Chondrocyte (in vitro differentiated cells): Measurements from ENCODE around the gene GRB10. TPM values are rescaled to one million over a fixed set of nuclear protein-coding genes. Genes with fewer than 3 reads are reported as not detected.
A peak's percentile ranks its signal among the peaks of the same experiment; 100 is the strongest.

Experiments used
- DNase-seq: peaks from one replicate; pipeline ENCODE4 v3.0.0; 2021; ENCODE audit warnings: mixed read lengths, low spot score
- H3K27ac Mint-ChIP-seq: one replicate; pipeline ENCODE4 v1.8.0; 2021; ENCODE audit warnings: mild to moderate bottlenecking, moderate library complexity, mixed read lengths; ENCODE audit not compliant: unreplicated experiment
- H3K27me3 Mint-ChIP-seq: 2 replicates; pipeline ENCODE4 v1.8.0; 2021; ENCODE audit warnings: low read depth, mixed read lengths
- H3K36me3 Mint-ChIP-seq: 2 replicates; pipeline ENCODE4 v1.8.0; 2021; ENCODE audit warnings: low read depth, mixed read lengths
- H3K4me1 Mint-ChIP-seq: 2 replicates; pipeline ENCODE4 v1.8.0; 2021; ENCODE audit warnings: low read depth, mild to moderate bottlenecking, mixed read lengths
- H3K4me3 Mint-ChIP-seq: one replicate; pipeline ENCODE4 v1.8.0; 2021; ENCODE audit warnings: mild to moderate bottlenecking, moderate library complexity, mixed read lengths; ENCODE audit not compliant: unreplicated experiment
- H3K9me3 Mint-ChIP-seq: 2 replicates; pipeline ENCODE4 v1.8.0; 2021; ENCODE audit warnings: low read depth, mixed read lengths
- CTCF ChIP-seq: fragments of 200-600 bp; sonication (generic); IDR thresholded peaks from 2 replicates; pipeline ENCODE4 v1.5.0; 2021; ENCODE audit warnings: antibody characterized with exemption, mild to moderate bottlenecking, moderate library complexity
- total RNA-seq: library from RNA; stranded (reverse); gene quantifications from 3 replicates; pipeline ENCODE4 v1.2.1, GENCODE V29; 2021

GRB10 gene
- total RNA-seq, 1 donor from 2014 or later: 73.7 TPM

- H3K9me3 Mint-ChIP-seq: no peaks in the 10 kb centered on the region
- H3K27ac Mint-ChIP-seq: no peak overlapping the region
- no peaks in the 10 kb centered on the region for H3K27me3 Mint-ChIP-seq
- TF ChIP-seq CTCF: no peak
- no peaks in the 10 kb centered on the region for H3K36me3 Mint-ChIP-seq
- H3K4me1 Mint-ChIP-seq: peaks cover 17% of the 10 kb centered on the region
- H3K4me3 Mint-ChIP-seq: no peak overlapping the region
- no peak for DNase-seq
These were observed 29.4 kb upstream of the GRB10 start for GRCh38 chr7:50812094-50812493.

- Mint-ChIP-seq H3K36me3 (no peaks in the 10 kb centered on the region), H3K27ac (no peak overlapping the region), H3K9me3 (no peaks in the 10 kb centered on the region), H3K27me3 (no peaks in the 10 kb centered on the region), H3K4me3 (no peak overlapping the region), H3K4me1 (peaks cover 34% of the 10 kb centered on the region)
- DNase-seq: no peak
- no peak for TF ChIP-seq CTCF
These were observed 25.7 kb upstream of the GRB10 start for GRCh38 chr7:50808282-50808888.

GRCh38 chr7:50807026-50807730, 24.5 kb upstream of the GRB10 start:
- peak overlapping the region; percentile 45 for H3K27ac Mint-ChIP-seq
- H3K9me3 Mint-ChIP-seq: no peaks in the 10 kb centered on the region
- TF ChIP-seq CTCF: no peak
- no peaks in the 10 kb centered on the region for H3K27me3 Mint-ChIP-seq
- DNase-seq: no peak
- H3K36me3 Mint-ChIP-seq: no peaks in the 10 kb centered on the region
- no peak overlapping the region for H3K4me3 Mint-ChIP-seq
- peaks cover 23% of the 10 kb centered on the region for H3K4me1 Mint-ChIP-seq

GRCh38 chr7:50806143-50806542, 23.4 kb upstream of the GRB10 start:
- Mint-ChIP-seq H3K36me3 (no peaks in the 10 kb centered on the region), H3K4me1 (peaks cover 22% of the 10 kb centered on the region), H3K4me3 (no peak overlapping the region), H3K27me3 (no peaks in the 10 kb centered on the region), H3K27ac (peak overlapping the region; percentile 46), H3K9me3 (no peaks in the 10 kb centered on the region)
- TF ChIP-seq CTCF: no peak
- DNase-seq: no peak

- no peak overlapping the region for H3K4me3 Mint-ChIP-seq
- TF ChIP-seq CTCF: no peak
These were observed 22.9 kb upstream of the GRB10 start for GRCh38 chr7:50805447-50806125.

More at GRCh38 chr7:50805447-50806125, 22.9 kb upstream of the GRB10 start:
- H3K4me1 Mint-ChIP-seq: peaks cover 22% of the 10 kb centered on the region
- peak overlapping the region; percentile 46 for H3K27ac Mint-ChIP-seq
- DNase-seq: no peak
- peaks cover 2% of the 10 kb centered on the region for H3K27me3 Mint-ChIP-seq
- H3K9me3 Mint-ChIP-seq: no peaks in the 10 kb centered on the region
- no peaks in the 10 kb centered on the region for H3K36me3 Mint-ChIP-seq
